GM19324 (cell line): ENCODE data around the gene TMEM135.
"Not testable (repeated sequence)": the region's sequence is repeated elsewhere in the genome, so short reads cannot be mapped to it uniquely, and the experiment has no call there.

ENCODE experiments used
- ATAC-seq: cut with Tn5 transposase; IDR thresholded peaks from one replicate; pipeline ENCODE4 v1.9.1; 2021; ENCODE audit warnings: mild to moderate bottlenecking, moderate library complexity; ENCODE audit not compliant: unreplicated experiment, low FRiP score

The TMEM135 gene

DNA sequence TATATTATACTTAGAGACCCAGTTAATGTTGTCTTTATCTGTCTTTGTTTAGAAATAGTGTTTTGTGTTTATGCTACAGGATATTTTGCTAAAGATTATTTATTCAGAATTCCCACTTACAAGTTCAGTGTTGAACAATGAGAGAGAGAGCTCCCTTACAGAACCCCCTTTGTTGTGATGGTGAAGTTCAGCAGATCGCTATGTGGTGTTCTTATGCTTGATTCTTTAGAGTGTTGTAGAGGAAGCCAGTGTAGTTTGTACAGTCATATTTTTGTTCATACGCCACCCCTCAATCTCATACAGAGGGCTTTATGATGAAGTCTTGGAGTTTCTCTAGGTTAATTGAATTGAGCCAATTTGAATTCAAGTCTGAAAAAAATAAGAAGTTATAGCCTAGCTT lies 150.2 kb downstream of the TMEM135 start:
- ATAC-seq = no peak

DNA sequence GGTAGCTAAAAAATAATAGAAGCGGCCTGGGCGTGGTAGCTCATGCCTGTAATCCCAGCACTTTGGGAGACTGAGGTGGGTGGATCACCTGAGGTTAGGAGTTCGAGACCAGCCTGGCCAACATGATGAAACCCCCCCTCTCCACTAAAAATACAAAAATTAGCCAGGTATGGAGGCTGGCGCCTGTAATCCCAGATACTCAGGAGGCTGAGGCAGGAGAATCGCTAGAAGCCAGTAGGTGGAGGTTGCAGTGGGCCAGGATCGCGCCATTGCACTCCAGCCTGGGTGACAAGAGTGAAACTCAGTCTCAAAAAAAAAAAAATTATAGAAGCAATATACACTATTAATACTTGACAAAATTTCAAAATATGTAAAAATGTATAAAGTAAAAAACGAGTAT lies 150.7 kb downstream of the TMEM135 start:
- ATAC-seq = not testable (repeated sequence)

DNA sequence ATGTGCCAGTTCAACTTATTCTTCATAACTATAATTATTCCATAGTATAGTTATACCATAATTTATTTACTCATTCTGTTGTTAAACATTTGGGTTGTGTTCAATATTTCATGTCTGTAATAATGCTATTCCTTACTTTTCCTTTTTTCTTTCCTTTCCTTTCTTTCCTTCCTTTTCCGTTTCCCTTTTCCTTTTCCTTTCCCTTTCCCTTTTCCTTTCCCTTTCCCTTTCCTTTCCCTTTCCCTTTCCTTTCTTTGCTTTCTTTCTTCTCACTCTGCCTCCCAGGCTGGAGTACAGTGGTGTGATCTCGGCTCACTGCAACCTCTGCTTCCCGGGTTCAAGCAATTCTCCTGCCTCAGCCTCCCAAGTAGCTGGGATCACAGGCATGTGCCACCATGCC lies 151.2 kb downstream of the TMEM135 start:
- ATAC-seq = not testable (repeated sequence)

DNA sequence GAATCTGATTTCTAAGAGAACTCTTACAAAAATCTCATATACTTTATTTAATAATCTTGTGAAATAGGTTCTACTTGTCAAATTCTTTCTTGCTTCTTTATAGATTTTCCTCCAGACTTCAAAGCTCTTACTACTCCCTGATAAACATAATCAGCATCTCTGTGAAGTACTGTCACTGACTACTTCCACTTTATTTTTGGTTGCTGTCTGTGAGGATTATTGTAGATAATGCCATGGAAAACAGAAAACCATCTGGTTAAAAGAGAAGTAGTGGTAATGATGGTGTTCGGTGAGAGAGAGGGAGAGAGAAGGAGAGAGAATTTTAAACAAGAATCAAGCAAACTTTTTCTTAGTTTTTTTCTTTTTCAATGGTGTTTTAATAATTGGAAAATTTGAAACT lies 152.3 kb downstream of the TMEM135 start:
- ATAC-seq = no peak

DNA sequence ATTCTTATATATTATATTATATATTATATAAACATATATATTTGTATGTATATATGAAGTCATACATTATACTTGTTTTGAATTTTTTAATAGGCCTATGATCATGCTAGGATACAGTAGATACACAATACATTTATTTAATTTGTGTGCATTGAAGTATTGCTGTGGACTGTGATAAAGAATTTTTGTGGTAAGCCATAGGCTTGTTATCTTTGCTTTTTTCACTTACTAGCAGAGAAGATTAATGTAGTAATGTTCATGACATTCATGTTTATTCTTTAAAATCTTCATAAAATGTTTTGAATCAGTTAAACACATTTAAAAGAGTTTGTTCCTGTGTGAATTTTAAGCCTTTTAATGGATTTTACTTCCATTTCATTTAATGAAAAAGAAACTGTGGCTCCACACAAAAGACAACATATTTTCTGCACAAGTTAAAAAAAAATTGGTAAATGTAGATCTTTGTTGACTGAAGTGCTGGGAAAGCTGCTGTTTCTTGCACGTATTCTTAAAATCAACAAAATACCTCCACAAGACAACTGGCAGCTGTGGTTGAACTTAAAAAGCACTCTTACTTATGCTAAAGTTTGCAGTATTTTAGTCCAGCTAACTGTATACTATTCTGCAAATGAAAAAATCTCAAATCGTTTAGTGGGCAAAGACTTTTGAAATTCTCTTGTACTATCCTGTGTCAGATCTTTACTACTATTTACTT lies 156.2 kb downstream of the TMEM135 start:
- no peak for ATAC-seq

DNA sequence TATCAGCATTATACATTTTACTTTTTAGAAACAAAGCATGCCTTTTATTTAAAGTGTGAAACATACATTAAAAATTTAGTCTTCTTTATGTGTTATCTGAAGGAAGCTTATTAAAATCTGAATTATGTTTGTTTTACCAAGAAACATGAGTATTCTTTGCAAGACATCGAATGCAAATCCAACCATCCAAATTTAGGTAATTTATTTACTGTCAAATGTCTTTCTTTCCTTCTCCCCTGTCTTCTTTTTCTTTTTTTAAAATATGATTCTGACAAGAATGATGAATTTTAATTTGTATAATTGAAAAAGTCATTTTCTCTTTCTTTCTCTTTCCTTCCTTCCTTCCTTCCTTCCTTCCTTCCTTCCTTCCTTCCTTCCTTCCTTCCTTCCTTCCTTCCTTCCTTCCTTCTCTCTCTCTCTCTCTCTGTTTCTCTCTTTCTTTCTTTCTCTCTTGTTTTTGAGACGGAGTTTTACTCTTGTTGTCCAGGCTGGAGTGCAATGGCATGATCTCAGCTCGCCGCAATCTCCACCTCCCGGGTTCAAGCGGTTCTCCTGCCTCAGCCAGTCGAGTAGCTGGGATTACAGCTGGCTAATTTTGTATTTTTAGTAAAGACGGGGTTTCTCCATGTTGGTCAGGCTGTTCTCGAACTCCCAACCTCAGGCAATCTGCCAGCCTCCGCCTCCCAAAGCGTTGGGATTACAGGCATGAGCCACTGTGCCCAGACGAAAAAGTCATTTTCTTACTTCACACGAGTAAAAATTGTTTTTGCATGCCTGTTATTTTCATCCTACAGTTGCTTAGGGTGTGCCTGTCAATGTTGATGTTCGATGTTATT lies 157.5 kb downstream of the TMEM135 start:
- no peak for ATAC-seq

DNA sequence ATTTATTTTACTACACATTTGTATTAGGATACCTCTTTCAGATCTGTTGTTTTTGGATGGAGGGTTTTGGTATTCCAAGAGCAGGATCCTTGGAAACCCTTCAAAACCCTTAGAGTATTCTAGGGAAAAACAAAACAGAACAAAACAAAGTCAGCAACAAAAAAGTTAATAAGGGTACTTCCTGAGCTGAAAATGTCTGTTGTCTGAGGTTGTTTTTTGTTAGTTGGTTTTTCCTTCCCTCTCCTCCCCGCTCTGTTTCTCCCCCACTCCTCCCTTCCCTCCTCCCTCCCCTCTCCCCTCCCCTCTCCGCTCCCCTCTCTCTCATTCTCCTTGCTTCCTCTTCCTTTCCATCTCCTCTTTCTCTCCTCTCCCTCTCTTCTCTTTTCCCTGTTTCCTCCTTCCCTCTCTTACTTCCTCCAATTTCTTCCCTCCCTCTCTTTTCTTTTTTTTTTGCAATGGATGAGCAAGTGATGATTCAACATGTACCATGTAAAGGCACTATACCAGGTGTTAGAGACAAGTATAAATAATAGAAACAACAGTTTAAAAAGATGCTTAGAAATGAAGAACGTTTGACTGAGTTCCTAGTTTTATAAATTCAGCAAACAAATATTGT lies 160.6 kb downstream of the TMEM135 start:
- no peak for ATAC-seq

DNA sequence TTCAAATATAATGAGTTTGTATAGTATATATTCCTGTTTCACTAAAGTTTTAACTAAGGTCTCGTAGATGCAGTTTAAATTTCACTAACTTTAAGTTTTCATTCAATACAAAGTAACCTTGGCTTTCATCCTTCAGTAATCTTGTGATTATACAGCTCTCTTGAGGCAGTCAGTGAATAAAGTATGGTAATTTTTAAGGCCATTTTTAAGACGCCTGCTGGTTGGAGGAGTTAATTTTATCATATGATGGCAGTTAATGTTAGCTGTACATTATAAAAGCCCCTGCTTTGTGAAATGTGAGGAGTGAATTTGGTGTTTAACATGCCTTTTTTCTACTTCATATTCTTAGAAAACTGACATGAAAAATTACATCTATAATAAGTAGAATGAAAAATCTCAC lies 163.6 kb downstream of the TMEM135 start:
- no peak for ATAC-seq

DNA sequence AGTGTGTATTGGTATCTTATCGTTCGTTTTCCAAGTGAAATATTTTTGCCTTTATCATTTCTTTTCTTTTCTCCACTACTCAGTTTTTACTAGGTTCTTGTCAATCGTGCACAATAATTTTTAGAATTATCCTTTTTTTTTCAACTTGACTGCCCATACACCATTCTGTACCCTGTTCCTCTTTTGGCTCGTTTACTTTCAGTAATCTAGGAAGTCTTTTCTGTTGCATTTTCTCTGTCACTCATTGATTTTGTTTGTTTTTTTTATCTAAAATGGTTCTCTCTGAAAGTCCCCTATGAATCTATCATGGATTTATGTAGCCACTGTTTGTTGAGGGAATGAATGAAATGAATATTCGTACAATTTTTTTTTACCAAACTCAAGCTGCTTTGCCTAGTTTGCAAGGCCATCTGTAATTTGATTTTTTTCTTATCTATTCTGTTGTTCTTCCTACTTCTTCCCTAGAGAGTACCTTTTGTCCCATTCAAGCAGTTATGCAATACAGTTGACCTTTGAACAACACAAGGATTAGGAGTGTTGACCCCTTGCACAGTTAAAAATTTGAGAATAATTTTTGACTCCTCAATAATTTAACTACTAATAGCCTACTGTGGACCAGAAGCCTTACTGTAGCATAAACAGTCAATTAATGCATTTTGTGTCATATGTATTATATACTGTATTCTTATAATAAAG lies 166.3 kb downstream of the TMEM135 start:
- ATAC-seq = no peak

DNA sequence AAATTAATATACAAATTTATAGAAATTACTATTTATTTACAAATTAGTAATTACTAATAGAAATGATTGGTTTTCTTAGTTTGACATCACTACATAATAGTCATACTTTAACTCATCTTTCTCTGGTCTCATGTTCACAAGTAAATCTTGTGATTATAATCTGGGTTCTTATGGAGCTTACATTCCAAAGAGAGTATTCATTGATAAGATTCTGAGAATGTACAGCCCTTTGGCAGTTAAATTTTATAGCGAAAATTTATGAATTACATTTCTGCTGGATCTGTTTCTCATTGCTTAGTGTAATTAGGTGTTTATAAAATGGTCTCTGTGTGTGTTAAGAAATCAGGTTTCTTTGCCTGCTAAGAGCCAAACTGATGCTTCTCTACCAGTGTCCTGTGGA lies 175.2 kb downstream of the TMEM135 start:
- ATAC-seq = no peak

DNA sequence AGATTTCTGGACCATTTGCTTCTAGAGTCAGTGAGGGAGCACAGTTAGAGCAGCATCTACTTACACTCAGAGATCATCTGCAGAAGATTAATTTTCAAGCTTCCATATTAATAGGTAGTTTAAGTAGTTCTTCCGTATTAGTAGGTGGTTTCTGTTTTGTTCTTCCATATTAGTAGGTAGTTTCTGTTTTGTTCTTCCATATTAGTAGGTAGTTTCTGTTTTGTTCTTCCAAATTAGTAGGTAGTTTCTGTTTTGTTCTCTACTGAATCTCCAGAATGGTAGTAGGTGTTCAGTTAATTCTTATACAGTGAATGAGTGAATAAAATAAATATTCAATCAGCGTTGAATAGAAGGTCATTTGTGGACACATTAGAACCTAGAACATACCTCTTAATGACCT lies 175.7 kb downstream of the TMEM135 start:
- ATAC-seq = peak; percentile 54

DNA sequence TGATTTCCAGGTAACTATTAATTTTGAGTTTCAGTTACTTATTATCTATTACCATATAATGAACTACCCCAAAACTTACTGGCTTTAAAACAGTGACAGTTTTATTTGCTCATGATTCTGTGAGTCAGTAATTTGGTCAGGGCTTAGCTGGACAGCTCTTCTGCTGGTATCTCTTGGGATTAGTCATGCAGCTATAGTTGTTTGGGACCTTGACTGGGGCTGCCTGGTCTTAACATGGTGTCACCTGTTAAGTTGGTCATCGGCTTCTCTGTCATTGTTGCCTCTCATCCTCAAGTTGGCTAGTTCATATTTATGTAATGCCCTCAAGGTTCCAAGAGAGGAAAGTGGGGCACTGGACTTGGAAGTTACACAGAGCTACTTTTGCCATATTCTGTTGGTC lies 177.5 kb downstream of the TMEM135 start:
- no peak for ATAC-seq

DNA sequence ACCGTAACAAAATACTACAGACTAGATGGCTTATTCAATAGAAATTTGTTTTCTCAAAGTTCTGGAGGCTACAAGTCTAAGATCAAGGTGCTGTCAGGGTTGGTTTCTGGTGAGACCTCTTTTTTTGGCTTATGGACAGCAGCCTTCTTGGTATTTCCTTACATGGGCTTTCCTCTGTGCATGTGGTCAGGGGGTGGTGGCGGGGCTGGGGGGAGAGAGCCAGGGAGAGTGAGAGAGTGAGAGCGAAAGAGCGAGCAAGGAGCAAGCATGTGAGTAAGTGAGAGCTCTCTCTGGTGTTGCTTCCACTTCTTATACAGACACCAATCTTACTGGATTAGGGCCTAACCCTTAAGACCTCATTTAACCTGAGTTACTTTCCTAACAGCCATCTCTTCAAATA lies 181.5 kb downstream of the TMEM135 start:
- peak; percentile 97 for ATAC-seq

DNA sequence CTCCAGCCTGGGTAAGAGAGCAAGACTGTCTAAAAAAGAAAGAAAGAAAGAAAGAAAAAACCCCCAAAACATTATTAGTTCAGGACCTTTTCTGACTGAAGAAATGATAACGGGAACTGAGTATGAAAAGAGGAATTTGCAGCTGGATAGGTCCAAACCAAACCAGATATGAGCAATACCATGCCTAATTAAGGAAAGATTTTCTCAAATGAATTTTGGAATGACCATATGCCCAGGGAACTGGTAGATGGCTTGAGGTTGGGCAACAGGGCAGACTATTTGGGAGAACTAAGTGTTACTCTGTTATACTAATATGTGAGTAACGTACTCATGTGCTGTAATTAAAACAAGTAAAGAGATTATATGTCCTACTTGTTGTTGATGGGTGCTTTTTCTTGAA lies 186.1 kb downstream of the TMEM135 start:
- ATAC-seq = no peak

DNA sequence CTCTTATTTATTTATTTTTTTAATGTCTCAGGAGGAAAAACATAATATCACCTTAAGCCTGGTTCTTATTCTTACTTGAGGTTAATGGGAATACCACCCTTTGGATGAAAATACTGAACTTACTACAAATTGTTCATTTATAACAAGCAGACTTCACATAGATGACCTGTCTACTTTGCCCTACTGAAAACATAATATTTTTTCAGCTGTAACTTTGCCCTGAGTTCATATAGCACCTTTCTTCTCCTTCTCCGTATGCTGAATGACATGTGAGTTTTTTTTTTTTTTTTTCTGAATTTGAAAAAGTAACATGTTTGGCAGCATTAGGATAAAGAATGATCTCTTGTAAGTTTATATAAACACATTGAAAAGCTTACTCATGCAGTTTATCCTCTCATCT lies 186.8 kb downstream of the TMEM135 start:
- ATAC-seq = no peak

DNA sequence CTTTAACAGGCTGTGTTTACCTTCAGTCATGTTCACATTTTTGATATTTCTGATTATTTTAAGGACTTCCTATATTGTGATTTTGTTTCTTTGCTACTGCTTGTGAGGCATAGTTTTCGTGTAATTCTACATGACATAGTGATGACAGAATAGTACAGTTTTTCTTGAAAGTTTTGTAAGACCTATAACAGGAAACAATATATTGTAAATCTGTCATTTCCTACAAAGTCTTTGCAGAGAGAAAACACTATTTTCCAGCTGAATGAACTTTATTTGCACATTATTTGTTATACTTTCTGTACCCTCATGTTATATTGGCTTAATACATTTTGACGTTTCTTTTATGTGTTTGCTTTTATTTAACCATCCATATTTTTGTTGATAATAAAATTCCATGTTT lies 191.1 kb downstream of the TMEM135 start:
- ATAC-seq = no peak

DNA sequence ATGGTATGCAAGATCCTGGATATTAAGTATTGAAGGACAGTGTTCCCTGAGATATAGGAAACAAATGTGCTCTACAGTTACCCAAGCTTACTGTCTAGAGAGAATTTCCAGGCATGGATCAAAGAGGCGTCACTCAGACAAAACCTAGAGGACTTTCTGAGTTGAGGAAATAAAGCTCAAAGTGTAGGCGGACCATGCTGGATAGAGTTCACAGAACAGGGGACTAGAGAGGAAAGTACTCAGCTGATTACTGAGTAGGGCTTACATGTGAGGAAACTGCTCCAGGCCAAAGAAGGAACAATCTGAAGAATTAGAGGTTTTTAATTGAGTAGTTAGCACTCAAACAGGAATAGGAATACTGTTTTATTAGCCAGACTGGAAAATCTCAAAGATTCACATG lies 193.3 kb downstream of the TMEM135 start:
- ATAC-seq = no peak

DNA sequence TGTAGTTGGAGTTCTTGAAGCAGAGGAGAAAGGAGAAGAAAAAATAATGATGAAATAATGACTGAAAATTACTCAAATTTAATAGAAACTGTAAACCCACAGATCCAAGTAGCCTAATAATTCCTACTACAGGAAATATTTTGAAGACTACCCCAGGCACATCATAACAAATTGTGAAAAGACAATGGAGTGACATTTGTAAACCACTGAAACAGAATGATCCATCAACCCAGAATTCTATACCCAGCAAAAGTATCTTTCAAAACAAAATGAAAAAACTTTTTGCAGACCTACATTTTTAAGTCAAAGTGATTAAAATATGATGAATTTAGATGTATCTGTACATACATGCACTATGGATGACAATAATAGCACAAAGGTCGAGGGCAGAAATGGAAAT lies 194.6 kb downstream of the TMEM135 start:
- no peak for ATAC-seq

DNA sequence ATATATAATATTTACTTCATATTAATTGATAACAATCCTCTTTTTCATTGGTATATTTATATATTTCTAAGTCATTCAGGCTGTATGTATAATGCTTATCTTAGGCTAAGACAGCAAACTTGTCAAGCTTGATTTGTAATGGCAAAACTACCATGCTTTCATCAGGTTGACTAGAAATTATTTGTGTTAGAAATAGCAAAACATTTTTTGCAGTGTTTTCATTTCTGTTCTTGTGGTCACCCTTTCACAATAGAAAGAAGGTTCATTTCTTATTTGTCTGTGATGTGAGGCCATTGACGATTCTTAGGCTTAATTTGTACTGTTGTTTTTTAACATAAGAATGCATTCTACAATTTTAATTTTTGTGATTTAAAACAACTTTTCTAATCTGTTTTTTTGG lies 197.6 kb downstream of the TMEM135 start:
- no peak for ATAC-seq

DNA sequence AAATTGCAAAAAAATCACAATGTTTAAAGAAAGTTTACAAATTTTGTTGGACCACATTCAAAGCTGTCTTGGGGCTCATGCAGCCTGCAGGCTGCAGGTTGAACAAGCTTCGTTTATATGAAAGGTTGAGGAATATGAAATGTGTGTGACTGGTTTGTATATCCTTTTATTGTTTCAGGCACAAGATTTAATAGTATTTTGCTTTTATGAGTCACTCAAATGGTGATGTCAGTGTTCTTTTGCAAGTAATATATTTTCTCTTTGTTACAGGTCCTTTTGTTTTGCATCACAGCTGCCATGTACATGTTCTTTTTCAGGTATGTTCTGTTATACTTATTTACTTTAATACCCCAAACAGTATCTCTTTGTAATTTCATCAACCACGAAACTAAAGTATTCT lies 198.6 kb downstream of the TMEM135 start:
- ATAC-seq = no peak

DNA sequence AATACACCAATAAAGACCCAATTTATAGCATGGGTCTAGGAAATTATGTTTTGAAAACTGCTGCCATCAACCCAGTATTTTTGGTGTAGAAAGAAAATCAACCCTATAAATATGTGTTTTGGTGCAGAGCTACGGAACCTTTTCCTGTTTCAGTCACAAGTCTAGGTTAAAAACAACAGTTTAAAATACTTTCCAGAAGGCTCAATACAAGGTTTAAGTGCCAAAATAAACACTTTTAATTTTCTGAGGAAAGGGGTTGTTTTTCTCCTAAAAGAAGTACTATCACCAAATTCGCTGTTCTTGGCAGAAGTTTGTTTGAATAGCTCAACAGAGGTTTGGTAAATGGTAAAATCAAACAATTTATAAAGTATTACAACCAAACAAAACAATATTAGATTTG lies 201.3 kb downstream of the TMEM135 start:
- no peak for ATAC-seq
